ENCODE results near the gene TES.
"Not testable (repeated sequence)": the region's sequence is repeated elsewhere in the genome, so short reads cannot be mapped to it uniquely, and the experiment has no call there.

- not testable (repeated sequence) for TF ChIP-seq CTCF, POLR2A (IDR thresholded peaks at IDR 0.05)
Observed at GRCh38 chr7:116295903-116296302, 85.6 kb downstream of the TES start.

All from heart left ventricle (tissue), 13 donors.